NCI-H1092 treated with DMSO at 0.1 percent for 48 hours (cell line): Measurements from ENCODE around the gene NOP10.

Source experiments
- DNase-seq: peaks from one replicate; lab custom pipeline; 2025; lab: John Stamatoyannopoulos, UW

The NOP10 gene

GRCh38 chr15:34331809-34332208 lies 11.1 kb downstream of the NOP10 start:
- no peak for DNase-seq

DNA sequence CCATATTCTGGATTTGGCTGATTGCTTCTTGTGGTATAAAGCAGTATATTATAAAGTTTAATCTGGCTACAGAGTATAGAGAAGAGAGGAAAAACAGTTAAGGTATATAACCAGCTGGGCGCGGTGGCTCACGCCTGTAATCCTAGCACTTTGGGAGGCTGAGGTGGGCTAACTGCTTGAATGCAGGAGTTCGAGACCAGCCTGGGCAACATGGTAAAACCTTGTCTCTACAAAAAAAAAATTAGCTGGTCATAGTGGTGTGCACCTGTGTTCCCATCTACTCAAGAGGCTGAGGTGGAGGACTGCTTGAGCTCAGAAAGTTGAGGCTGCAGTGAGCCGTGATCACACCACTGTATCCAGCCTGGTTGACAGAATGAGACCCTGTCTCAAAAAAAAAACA lies 12.7 kb downstream of the NOP10 start:
- no peak for DNase-seq

DNA sequence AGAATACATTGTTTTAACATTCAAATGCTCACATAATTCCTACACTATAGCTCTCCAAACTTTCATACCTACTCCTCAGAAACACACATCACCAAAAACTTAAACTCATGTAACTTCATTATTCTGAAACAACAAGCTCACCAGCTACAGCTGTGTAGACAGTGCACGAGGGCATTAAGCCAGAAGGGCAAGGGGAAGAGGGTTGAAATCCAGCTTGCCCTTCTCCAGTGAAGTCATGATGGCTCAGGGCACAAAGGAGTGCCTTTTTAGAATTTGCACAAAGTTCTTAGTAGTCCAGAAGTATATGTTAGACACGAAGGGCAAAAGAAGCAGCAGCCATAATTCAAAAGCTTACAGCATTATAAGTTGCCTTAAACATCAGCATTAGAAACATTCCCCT lies 13.9 kb downstream of the NOP10 start:
- no peak for DNase-seq

DNA sequence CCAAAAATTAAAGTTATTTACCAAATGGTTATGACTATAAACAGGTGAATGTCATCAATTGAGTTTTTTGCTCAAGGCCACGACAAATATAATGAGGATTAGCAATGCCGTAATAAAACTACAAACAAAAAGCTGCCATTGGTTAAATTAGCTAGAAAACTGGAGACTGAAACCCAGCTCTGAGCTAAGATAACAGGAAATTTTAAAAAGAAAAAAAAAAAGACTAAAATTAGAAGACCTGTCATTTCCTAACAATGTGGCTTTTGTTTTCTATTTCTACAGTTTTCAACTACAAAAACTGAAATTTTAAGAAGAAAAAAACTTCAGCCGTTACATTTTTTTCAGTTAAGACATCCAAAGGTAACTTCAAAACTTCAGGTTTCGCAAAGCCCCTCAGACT lies 15.0 kb downstream of the NOP10 start:
- DNase-seq = no peak

DNA sequence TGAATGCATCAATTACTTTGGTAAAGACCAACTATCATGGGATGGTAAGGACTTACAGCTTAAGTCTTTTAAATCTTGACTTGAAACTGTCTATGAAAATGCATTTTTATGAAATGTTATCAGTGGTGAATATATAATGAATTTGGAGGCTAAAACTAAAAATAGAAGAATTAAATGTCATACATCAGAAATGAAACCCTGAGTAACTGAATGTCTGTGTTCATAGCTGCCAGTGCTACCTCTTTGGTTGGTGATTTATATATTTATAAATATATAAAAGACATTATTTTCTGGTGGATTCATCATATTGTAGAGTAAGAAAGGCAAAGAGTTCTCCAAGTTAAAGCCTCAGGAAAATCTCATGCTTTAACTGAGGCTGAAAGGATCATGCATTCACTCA lies 17.6 kb downstream of the NOP10 start:
- DNase-seq = no peak

DNA sequence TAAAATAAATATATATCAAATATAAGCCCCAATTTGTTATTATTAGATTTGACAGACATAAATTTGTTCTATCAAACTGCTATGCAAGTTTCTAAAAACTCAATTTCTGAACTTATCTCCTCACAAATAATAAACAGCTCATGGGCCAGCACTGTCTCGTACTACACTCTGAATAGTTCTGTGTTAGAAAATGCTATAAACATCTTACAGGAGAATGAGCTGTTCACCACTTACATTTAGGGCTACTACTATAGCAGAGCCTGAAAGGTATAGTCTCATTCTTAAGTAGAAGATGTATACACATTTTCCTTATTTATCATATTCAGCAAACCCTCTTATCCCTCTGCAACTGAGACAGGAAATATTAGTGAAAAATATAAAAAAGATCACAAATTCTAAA lies 18.0 kb downstream of the NOP10 start:
- DNase-seq = no peak

GRCh38 chr15:34323217-34323616 lies 19.7 kb downstream of the NOP10 start:
- no peak for DNase-seq

GRCh38 chr15:34318277-34319079 lies 24.5 kb downstream of the NOP10 start:
- no peak for DNase-seq

GRCh38 chr15:34314491-34315490 lies 28.1 kb downstream of the NOP10 start:
- DNase-seq = no peak

- no peak for DNase-seq
Observed at GRCh38 chr15:34311563-34311962, 31.4 kb downstream of the NOP10 start.

DNA sequence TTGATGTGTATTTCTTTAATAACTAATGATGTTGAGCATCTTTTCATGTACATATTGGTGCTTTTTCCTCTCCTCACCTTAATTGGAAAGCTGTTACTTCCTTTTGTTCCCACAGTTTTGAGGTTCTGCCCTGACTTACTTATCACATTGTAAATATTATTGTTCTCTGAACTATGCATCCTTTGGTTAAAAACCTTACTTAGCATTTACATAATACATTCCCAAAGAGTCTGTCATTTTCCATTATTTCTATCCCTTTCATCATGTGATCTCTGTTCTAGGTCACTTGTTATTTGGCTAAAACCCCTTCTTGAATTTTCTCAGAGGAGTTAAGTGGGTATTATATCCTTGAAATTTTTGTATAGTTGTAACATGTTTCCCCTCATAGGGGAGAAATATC lies 38.3 kb downstream of the NOP10 start:
- no peak for DNase-seq

DNA sequence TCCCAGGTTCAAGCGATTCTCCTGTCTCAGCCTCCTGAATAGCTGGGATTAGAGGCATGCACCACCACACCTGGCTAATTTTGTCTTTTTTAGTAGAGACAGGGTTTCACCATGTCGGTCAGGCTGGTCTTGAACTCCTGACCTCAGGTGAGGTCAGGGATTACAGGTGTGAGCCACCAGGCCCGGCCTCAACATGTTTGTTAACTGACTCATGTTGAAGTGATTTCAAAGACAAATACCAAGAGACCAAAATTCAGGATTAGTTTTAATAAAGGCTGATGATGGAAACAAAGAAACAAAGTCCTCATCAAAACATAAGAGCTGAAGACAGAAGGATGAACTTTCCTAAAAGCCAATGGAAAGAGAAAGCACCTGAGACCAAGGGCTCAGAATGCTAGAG lies 41.9 kb downstream of the NOP10 start:
- no peak for DNase-seq

GRCh38 chr15:34297059-34297458 lies 45.9 kb downstream of the NOP10 start:
- DNase-seq = no peak

DNA sequence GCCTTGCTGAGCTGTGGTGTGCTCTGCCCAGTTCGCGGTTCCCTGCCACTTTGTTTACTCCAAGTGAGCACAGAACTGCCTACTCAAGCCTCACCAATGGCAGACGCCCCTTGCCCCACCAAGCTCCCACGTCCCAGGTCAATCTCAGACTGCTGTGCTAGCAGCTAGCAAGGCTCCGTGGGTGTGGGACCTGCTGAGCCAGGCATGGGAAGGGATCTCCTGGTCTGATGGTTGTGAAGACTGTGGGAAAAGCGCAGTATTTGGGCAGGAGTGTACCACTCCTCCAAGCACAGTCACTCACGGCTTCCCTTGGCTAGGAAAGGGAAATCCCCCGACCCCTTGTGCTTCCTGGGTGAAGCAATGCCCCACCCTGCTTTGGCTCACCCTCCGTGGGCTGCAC lies 50.3 kb downstream of the NOP10 start:
- DNase-seq = no peak
